Measurements from ENCODE around the gene IL34. TPM values are rescaled to one million over a fixed set of nuclear protein-coding genes. Genes with fewer than 3 reads are reported as not detected.

The IL34 gene
- total RNA-seq, 2 experiments from 2014 or later = not detected

DNA sequence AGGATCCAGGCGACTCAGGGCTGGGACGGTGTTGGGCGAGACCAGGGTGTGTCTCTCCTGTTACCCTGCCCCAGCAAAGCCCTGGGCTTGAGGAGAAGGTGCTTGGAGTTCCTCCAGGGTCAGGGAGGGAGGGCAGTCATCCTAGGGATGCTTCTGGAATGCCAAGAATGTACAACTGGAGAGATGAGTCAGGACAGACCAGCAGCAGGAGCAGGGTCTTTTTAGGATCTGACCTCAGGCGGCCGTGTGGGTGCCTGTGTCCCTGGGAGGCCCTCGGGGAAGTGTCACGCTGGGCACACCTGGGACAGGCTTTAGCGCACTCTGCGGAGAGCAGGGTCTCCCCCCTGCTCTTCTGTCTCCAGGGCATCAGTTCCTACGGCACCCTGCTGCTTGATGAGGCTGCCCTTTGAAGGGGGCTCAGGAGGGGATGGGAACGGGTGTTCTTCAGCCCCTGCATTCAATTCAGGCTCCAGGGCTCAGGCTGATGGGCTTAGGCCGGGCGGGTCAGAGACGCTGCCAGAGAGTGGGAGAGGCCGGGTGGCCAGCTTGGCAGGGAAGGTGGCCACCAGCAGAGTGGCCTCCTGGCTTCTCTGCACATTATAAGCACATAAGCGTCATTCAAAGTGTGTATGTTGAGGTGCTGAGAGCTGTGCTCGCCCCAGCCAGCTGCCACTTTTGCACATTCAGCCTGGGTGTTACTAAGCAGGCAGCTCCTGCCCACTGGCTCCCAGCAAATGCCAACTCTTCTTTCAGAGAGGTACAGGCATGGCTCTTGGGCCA, 47.9 kb downstream of the IL34 start:
- H3K27ac ChIP-seq (ENCODE audit: low read depth, low read length, poor library complexity, severe bottlenecking) = no peak overlapping the region
- H3K4me2 ChIP-seq (ENCODE audit: low read length) = no peak overlapping the region
- no peaks in the 10 kb centered on the region for H4K20me1 ChIP-seq (ENCODE audit: insufficient read depth, low read length)
- BruUV-seq (replicated peaks) = no TSS peak
- H2AFZ ChIP-seq (ENCODE audit: low read length) = no peak overlapping the region
- no peaks in the 10 kb centered on the region for H3K9me3 ChIP-seq (ENCODE audit: low read length)
- POLR2A ChIA-PET = no interaction called here
- H3K9me2 ChIP-seq (ENCODE audit: insufficient read depth, low read length) = no peaks in the 10 kb centered on the region
- H3K4me1 ChIP-seq (ENCODE audit: insufficient read depth, low read length, poor library complexity, severe bottlenecking) = peaks cover 6% of the 10 kb centered on the region
- intact Hi-C loops (cut with micrococcal nuclease; ENCODE audit: unreplicated experiment) = no loop called here
- DNase-seq (ENCODE audit: low spot score) = no peak
- CTCF ChIA-PET (ENCODE audit: unreplicated experiment) = no interaction called here
- H3K36me3 ChIP-seq (ENCODE audit: insufficient read depth, low read length) = peaks cover 8% of the 10 kb centered on the region; the same call in 1 of the 2 replicates
- no peak overlapping the region for H3K4me3 ChIP-seq (ENCODE audit: low read depth, low read length, poor library complexity, severe bottlenecking)
- H3K79me2 ChIP-seq (ENCODE audit: insufficient read depth, low read depth, low read length) = no peaks in the 10 kb centered on the region
- TF ChIP-seq EZH2phosphoT487 (IDR thresholded peaks at IDR 0.05; ENCODE audit: borderline replicate concordance, low read depth, low read length) = no peak
- TF ChIP-seq, protein P1, sequence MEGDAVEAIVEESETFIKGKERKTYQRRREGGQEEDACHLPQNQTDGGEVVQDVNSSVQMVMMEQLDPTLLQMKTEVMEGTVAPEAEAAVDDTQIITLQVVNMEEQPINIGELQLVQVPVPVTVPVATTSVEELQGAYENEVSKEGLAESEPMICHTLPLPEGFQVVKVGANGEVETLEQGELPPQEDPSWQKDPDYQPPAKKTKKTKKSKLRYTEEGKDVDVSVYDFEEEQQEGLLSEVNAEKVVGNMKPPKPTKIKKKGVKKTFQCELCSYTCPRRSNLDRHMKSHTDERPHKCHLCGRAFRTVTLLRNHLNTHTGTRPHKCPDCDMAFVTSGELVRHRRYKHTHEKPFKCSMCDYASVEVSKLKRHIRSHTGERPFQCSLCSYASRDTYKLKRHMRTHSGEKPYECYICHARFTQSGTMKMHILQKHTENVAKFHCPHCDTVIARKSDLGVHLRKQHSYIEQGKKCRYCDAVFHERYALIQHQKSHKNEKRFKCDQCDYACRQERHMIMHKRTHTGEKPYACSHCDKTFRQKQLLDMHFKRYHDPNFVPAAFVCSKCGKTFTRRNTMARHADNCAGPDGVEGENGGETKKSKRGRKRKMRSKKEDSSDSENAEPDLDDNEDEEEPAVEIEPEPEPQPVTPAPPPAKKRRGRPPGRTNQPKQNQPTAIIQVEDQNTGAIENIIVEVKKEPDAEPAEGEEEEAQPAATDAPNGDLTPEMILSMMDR (conservative IDR thresholded peaks at IDR 0.05; ENCODE audit: low read length) = no peak

DNA sequence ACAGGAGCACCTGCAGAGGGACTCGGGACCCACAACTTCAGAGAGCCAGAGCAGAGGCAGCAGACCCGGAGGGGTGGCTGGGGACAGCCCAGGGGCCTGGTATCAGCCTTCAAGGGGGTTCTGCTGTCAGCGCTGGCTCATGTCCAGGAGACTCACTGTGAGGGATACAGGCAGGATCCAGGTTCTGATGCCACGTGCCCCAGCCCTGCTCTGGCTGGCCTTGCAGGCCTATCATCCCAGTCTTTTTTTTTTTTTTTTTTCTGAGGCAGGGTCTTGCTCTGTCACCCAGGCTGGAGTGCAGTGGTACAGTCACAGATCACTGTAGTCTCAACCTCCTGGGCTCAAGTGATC, 48.5 kb downstream of the IL34 start:
- Histone ChIP-seq H3K36me3 (ENCODE audit: insufficient read depth, low read length) (peaks cover 8% of the 10 kb centered on the region; the same call in 1 of the 2 replicates), H3K4me2 (ENCODE audit: low read length) (no peak overlapping the region), H3K9me2 (ENCODE audit: insufficient read depth, low read length) (no peaks in the 10 kb centered on the region), H2AFZ (ENCODE audit: low read length) (no peak overlapping the region), H3K79me2 (ENCODE audit: insufficient read depth, low read depth, low read length) (no peaks in the 10 kb centered on the region), H4K20me1 (ENCODE audit: insufficient read depth, low read length) (no peaks in the 10 kb centered on the region), H3K9me3 (ENCODE audit: low read length) (no peaks in the 10 kb centered on the region), H3K27ac (ENCODE audit: low read depth, low read length, poor library complexity, severe bottlenecking) (no peak overlapping the region), H3K4me3 (ENCODE audit: low read depth, low read length, poor library complexity, severe bottlenecking) (no peak overlapping the region), H3K4me1 (ENCODE audit: insufficient read depth, low read length, poor library complexity, severe bottlenecking) (peaks cover 6% of the 10 kb centered on the region)
- ChIA-PET POLR2A (no interaction called here), CTCF (ENCODE audit: unreplicated experiment) (no interaction called here)
- intact Hi-C loops (cut with micrococcal nuclease; ENCODE audit: unreplicated experiment) = no loop called here
- DNase-seq (ENCODE audit: low spot score) = no peak
- TF ChIP-seq EZH2phosphoT487 (IDR thresholded peaks at IDR 0.05; ENCODE audit: borderline replicate concordance, low read depth, low read length) = no peak
- TF ChIP-seq, protein P1 (conservative IDR thresholded peaks at IDR 0.05; ENCODE audit: low read length) = no peak
- no TSS peak for BruUV-seq (replicated peaks)

GRCh38 chr16:70695331-70696070, 49.1 kb downstream of the IL34 start:
- no peak overlapping the region for H2AFZ ChIP-seq (ENCODE audit: low read length)
- no peaks in the 10 kb centered on the region for H3K9me2 ChIP-seq (ENCODE audit: insufficient read depth, low read length)
- H3K9me3 ChIP-seq (ENCODE audit: low read length) = no peaks in the 10 kb centered on the region
- ChIA-PET POLR2A (interaction anchor here (0.6 kb wide), 1 partner anchor 287 kb away, joined by 4 read pairs; no protein-coding TSS in a partner anchor), CTCF (ENCODE audit: unreplicated experiment) (no interaction called here)
- H3K4me3 ChIP-seq (ENCODE audit: low read depth, low read length, poor library complexity, severe bottlenecking) = no peak overlapping the region
- BruUV-seq (replicated peaks) = no TSS peak
- no peak overlapping the region for H3K27ac ChIP-seq (ENCODE audit: low read depth, low read length, poor library complexity, severe bottlenecking)
- H3K4me2 ChIP-seq (ENCODE audit: low read length) = no peak overlapping the region
- DNase-seq (ENCODE audit: low spot score) = peak; percentile 19
- TF ChIP-seq, protein P1 (conservative IDR thresholded peaks at IDR 0.05; ENCODE audit: low read length) = no peak
- TF ChIP-seq EZH2phosphoT487 (IDR thresholded peaks at IDR 0.05; ENCODE audit: borderline replicate concordance, low read depth, low read length) = no peak
- no peaks in the 10 kb centered on the region for H3K79me2 ChIP-seq (ENCODE audit: insufficient read depth, low read depth, low read length)
- H4K20me1 ChIP-seq (ENCODE audit: insufficient read depth, low read length) = no peaks in the 10 kb centered on the region
- peaks cover 6% of the 10 kb centered on the region for H3K4me1 ChIP-seq (ENCODE audit: insufficient read depth, low read length, poor library complexity, severe bottlenecking)
- intact Hi-C loops (cut with micrococcal nuclease; ENCODE audit: unreplicated experiment) = no loop called here
- peaks cover 8% of the 10 kb centered on the region; the same call in 1 of the 2 replicates for H3K36me3 ChIP-seq (ENCODE audit: insufficient read depth, low read length)

All from OCI-LY7 (cell line).